OCI-LY7 (cell line): ENCODE measurements around the gene TAS1R2.

ENCODE experiments used
- CTCF ChIP-seq: fragments of 200-600 bp; sonication (generic); conservative IDR thresholded peaks from 2 replicates; pipeline ENCODE4 v1.5.1; 2014; ENCODE audit warnings: mild to moderate bottlenecking, antibody characterized with exemption, low read length, moderate library complexity, mixed read lengths
- EZH2phosphoT487 ChIP-seq: fragments of 200-600 bp; sonication (generic); IDR thresholded peaks from 2 replicates; pipeline ENCODE4 v1.6.1; 2018; ENCODE audit warnings: low read depth, borderline replicate concordance, mild to moderate bottlenecking, mixed run types, antibody characterized with exemption, low read length, moderate library complexity, mixed read lengths

- no peak for TF ChIP-seq CTCF
- TF ChIP-seq EZH2phosphoT487, result no peak
Observed at GRCh38 chr1:18890706-18891425, 31.4 kb upstream of the TAS1R2 start.
